ENCODE measurements around the gene KRT4.

The KRT4 gene

GRCh38 chr12:52757449-52758176 lies 56.3 kb downstream of the KRT4 start:
- ChIA-PET POLR2A (no interaction called here), CTCF (no interaction called here)
- TF ChIP-seq CTCF (IDR thresholded peaks at IDR 0.05; ENCODE audit: control extremely low read depth, extremely low read depth, low read depth, missing control alignments): no peak
- DNase-seq (ENCODE audit: extremely low spot score): no peak
